Mucosa of descending colon (tissue), 3 donors: ENCODE measurements around the gene CCDC88C. TPM values are rescaled to one million over a fixed set of nuclear protein-coding genes. Genes with fewer than 3 reads are reported as not detected.

Experiments
- ATAC-seq: fragments of 200-7000 bp; cut with Tn5 transposase; one replicate; pipeline ENCODE4 v1.9.1; 2020; ENCODE audit warnings: mild to moderate bottlenecking, moderate library complexity
- DNase-seq, 3 donors: peaks; one replicate each; pipeline ENCODE4 v3.0.0-alpha.2; 2020
- H3K36me3 ChIP-seq: fragments of 200-600 bp; one replicate; pipeline ENCODE4 v1.8.0; 2021; ENCODE audit warnings: low read depth, mild to moderate bottlenecking
- H3K4me1 ChIP-seq: fragments of 200-600 bp; one replicate; pipeline ENCODE4 v1.8.0; 2021; ENCODE audit warnings: low read depth, mild to moderate bottlenecking
- H3K4me3 ChIP-seq: fragments of 200-600 bp; one replicate; pipeline ENCODE4 v1.8.0; 2021; ENCODE audit warnings: mild to moderate bottlenecking
- H3K9me3 ChIP-seq: fragments of 200-600 bp; one replicate; pipeline ENCODE4 v1.8.0; 2021; ENCODE audit warnings: mild to moderate bottlenecking
- intact Hi-C, 2 donors: fragments of 100-400 bp; cut with DNase I in 1 of 2; cut with micrococcal nuclease in 1 of 2; formaldehyde crosslinking; loops; one replicate each; pipeline versions ENCODE4 v1.11.0 to v1.11.1; 2022; cut with DNase I, micrococcal nuclease
- total RNA-seq, 3 donors: library from RNA; stranded (reverse); fragmentation: NEBNext Ultra II Directional in 2 of 3; extraction: Animal tissue kit (Norgen Biotek cat#: 25700) in 2 of 3; gene quantifications; one replicate each; pipeline versions ENCODE4 v1.2.1 to v1.2.4, GENCODE V29; 2021 to 2023
- TF ChIP-seq, protein P1 (sequence below): fragments of 200-600 bp; IDR thresholded peaks from one replicate; pipeline ENCODE4 v1.8.0; 2022; ENCODE audit warnings: antibody characterized with exemption, mild to moderate bottlenecking
- donor health status: DM: no; HTN: no; CAD: no; lungs with moderate emphysema.
- donor health status: DM: no; HTN: no; CAD: no.
- donor health status: DM: no; HTN: yes; CAD: no.

CCDC88C gene
- total RNA-seq, 3 donors from 2014 or later: 30.1 to 62.1 (median 56.6) TPM

DNA sequence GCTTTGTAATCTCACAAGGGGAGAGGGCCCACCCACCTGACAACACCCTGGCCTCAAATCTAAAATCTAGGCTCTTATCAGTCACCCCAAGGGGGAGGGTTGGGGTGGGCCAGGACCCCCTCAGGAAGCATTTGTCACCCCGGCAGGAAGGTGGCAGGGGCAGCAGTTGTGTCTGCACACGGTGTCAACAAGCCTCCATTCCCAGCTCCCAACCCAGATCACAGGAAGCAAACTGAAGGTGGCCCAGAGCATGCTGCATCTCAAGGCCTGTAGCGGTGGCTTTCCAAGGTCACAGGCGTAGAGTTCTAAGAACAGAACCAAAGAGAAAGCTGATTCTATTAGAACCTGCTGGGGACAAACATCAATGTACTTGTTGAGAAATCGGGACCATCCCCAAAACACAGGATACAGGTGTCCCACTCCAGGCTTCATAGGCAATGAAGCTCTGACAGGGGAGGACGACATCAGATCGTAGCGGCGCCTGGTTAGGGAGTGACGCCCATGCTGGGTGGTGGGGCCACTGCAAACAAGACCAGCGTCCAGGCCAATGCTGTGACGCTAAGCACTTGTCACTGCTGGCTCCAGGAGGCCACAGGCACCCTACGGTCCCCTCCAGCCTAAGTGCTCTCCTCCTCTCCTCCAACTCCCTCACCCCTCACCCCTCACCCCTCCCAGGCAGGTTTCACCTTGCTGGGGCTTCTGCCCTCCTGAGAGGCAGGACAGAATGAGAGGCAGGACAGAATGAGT lies 52.9 kb downstream of the CCDC88C start:
- Histone ChIP-seq H3K9me3 (no peaks in the 10 kb centered on the region), H3K36me3 (no peaks in the 10 kb centered on the region), H3K4me3 (no peak overlapping the region), H3K4me1 (no peaks in the 10 kb centered on the region)
- TF ChIP-seq, protein P1, sequence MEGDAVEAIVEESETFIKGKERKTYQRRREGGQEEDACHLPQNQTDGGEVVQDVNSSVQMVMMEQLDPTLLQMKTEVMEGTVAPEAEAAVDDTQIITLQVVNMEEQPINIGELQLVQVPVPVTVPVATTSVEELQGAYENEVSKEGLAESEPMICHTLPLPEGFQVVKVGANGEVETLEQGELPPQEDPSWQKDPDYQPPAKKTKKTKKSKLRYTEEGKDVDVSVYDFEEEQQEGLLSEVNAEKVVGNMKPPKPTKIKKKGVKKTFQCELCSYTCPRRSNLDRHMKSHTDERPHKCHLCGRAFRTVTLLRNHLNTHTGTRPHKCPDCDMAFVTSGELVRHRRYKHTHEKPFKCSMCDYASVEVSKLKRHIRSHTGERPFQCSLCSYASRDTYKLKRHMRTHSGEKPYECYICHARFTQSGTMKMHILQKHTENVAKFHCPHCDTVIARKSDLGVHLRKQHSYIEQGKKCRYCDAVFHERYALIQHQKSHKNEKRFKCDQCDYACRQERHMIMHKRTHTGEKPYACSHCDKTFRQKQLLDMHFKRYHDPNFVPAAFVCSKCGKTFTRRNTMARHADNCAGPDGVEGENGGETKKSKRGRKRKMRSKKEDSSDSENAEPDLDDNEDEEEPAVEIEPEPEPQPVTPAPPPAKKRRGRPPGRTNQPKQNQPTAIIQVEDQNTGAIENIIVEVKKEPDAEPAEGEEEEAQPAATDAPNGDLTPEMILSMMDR: no peak
- ATAC-seq: no peak
- intact Hi-C loops: no loop called here
- DNase-seq: peak in 1 of 3 donors; percentile 19

DNA sequence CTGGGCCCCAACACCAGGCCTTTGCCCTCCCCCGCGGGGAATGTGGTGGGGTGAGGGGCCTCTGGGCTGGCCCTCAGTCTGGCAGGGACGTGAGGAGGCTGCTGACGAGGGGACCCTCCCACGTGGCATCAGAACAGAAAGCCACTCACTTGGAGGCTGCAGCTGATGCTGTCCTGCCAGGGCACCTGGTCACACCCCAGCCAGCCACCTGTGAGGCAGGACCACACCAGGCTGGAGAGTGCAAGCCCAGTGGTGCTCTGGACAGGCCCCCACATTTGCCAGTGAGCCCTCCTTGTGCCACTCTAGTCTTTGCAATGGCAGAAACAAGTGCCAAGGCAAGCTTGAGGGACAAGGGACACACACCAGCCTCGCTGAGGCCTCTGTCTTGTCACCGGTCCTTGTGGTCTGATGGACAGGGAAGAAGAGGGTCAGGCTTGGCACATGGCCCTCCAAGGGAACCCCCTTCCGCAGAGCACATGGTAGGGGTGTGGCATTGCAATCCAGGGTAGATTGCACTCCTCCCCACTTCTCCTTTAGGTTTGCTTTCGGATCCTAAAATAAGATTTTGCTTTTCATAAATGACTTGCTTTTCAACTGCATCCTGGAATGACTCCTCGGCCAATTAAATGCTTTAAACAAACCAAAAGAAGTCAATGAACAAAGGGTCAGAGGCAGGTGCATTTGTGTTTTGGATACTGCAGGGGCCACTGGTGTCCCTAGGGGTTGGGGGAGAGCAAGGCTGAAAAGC lies 53.7 kb downstream of the CCDC88C start:
- Histone ChIP-seq H3K4me1 (no peaks in the 10 kb centered on the region), H3K36me3 (no peaks in the 10 kb centered on the region), H3K9me3 (no peaks in the 10 kb centered on the region), H3K4me3 (no peak overlapping the region)
- TF ChIP-seq, protein P1: no peak
- intact Hi-C loops: no loop called here
- DNase-seq (peak in 1 of 3 donors; percentile 38), ATAC-seq (peak; percentile 49)

DNA sequence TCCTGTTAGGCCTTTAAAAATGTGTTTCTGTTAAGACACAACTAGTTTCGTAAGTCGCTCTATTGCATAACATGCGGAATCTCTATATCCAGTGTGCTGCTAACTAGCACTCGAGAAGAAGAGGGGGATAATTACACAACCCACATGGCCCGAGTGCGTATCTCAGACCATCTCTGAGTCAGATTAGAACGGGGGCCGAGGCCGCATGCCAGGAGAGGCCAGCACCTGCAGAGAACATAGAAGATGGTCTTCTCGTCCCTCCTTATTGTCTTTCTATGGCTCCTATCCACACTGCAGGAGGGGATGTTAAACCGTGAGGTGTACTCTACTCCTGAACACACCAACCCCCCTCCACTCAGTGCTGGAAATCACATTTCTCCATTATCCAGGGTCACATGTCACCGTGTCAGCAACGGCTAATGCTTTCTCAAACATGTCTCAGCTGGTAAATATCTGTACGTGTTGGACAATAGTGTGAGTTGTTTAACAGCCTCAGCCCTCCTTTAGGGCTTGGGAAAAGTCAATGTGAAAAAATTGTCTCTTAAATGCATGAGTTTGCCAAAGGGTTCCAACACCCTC lies 56.3 kb downstream of the CCDC88C start:
- ATAC-seq: peak; percentile 31
- TF ChIP-seq, protein P1: no peak

DNA sequence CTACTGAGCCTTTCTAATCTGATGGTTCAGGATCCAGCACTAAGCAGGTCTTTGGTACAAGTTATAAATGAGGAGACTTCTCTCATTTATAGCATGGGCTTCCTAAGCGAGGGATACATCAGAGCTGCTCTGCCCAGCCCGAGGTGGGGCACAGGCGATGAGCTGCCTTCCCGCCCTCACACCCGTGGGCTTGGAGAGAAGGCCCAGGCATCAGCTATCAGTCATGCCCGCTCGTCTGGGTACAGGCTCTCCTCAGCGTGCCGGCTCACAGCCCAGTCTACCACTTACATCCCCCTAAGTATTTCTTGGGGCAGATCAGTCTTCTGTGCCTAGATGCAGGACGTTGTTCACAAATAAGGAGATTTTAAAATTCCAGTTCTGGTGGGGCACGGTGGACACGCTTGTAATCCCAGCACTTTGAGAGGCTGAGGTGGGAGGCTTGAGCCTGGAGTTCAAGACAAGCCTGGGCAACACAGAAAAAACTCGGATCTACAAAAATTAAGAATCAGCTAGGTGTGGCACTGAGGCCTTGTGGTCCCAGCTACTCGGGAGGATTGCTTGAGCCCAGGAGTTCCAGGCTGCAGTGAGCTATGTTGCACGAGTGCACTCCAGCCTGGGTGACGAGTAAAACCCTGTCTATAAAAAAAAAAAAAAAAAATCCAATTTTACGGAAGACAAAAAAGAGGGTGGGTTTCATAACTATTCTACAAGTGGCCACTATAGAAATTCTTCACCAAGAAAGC lies 57.0 kb downstream of the CCDC88C start:
- H3K4me3 ChIP-seq: no peak overlapping the region
- peaks cover 14% of the 10 kb centered on the region for H3K4me1 ChIP-seq
- no peak for DNase-seq
- no peaks in the 10 kb centered on the region for H3K9me3 ChIP-seq
- no peak for ATAC-seq
- TF ChIP-seq, protein P1: no peak
- intact Hi-C loops: no loop called here
- H3K36me3 ChIP-seq: no peaks in the 10 kb centered on the region

More for the DNA sequence above, 56.3 kb downstream of the CCDC88C start:
- no peak overlapping the region for H3K4me3 ChIP-seq
- H3K4me1 ChIP-seq: peaks cover 8% of the 10 kb centered on the region
- H3K9me3 ChIP-seq: no peaks in the 10 kb centered on the region
- no peaks in the 10 kb centered on the region for H3K36me3 ChIP-seq
- peak in 1 of 3 donors; percentile 29 for DNase-seq
- intact Hi-C loops: no loop called here

DNA sequence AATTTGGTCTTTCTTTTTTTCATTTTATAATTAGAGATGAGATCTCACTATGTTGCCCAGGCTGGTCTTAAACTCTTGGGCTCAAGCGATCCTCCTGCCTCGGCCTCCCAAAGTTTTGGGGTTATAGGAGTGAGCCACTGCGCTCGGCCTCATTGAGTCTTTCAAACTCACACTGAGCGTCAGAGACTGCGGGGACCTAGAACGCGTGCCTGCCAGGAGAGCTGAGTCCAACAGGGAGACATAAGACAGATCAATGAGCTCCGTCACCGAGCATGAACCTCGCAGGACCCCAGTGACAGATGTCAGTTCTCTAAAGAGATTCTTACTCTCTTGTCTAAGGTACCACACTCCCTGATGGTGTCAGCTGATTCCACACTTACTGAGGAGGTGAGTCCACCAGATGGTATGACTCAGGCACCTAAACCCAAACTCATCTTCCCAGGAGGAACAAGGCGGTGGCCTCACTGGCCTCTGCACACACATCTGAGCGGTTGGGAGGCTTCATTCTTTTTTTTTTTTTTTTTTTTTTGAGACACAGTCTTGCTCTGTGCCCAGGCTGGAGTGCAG lies 58.9 kb downstream of the CCDC88C start:
- peaks cover 25% of the 10 kb centered on the region for H3K4me1 ChIP-seq
- H3K4me3 ChIP-seq: no peak overlapping the region
- TF ChIP-seq, protein P1: no peak
- H3K36me3 ChIP-seq: no peaks in the 10 kb centered on the region
- no peak for ATAC-seq
- no peaks in the 10 kb centered on the region for H3K9me3 ChIP-seq
- DNase-seq: no peak
- intact Hi-C loops: no loop called here
